B cell (primary cell): ENCODE measurements around the gene FHIP1B. TPM values are rescaled to one million over a fixed set of nuclear protein-coding genes. Genes with fewer than 3 reads are reported as not detected.

Experiments
- ATAC-seq: fragments of 200-7000 bp; cut with Tn5 transposase; one replicate; pipeline ENCODE4 v1.10.0; 2021; ENCODE audit warnings: low read depth, mild to moderate bottlenecking, moderate number of reproducible peaks, moderate library complexity
- CTCF ChIA-PET: fragments of 350-600 bp; sonication (Branson Sonifier 250); formaldehyde crosslinking; loops from one replicate; lab custom pipeline; 2021; ENCODE audit warnings: antibody characterized with exemption, inconsistent platforms; lab: Charles Lee
- POLR2A ChIA-PET: fragments of 350-600 bp; sonication (Branson Sonifier 250); formaldehyde crosslinking; loops from one replicate; lab custom pipeline; 2021; ENCODE audit warnings: antibody characterized with exemption; lab: Charles Lee
- DNase-seq: peaks from one replicate; pipeline ENCODE4 v3.0.0; 2013
- H2AFZ ChIP-seq: 2 replicates; pipeline ENCODE4 v1.6.1; 2012; ENCODE audit warnings: mild to moderate bottlenecking, low read depth, low read length; ENCODE audit not compliant: insufficient read depth, poor library complexity, severe bottlenecking
- H3K27ac ChIP-seq, 2 donors: 1 replicate in 1 of 2; 2 replicates in 1 of 2; pipeline ENCODE4 v1.5.1; 2012 to 2013; ENCODE audit warnings: low read length in 2 of 2, mild to moderate bottlenecking in 2 of 2, moderate library complexity in 1 of 2
- H3K27me3 ChIP-seq, 4 experiments: fragments of 200-600 bp in 1 of 4; sonication (generic) in 1 of 4; replicated peaks in 1 of 4; 1 replicate in 2 of 4; 2 replicates in 2 of 4; pipeline versions ENCODE4 v1.6.1 to v1.7.0; 2013 to 2016; ENCODE audit warnings: low read length in 3 of 4, mild to moderate bottlenecking in 2 of 4, mixed read lengths in 1 of 4, moderate library complexity in 1 of 4; ENCODE audit not compliant: insufficient read depth in 4 of 4, control insufficient read depth in 3 of 4; ENCODE audit errors: control extremely low read depth in 1 of 4
- H3K36me3 ChIP-seq, 2 experiments: replicated peaks in 1 of 2; 1 replicate in 1 of 2; 2 replicates in 1 of 2; pipeline versions ENCODE4 v1.6.1 to v1.7.1; 2013; ENCODE audit warnings: low read length in 1 of 2; ENCODE audit not compliant: insufficient read depth in 2 of 2, control insufficient read depth in 1 of 2; ENCODE audit errors: control extremely low read depth in 1 of 2, extremely low read depth in 1 of 2
- H3K4me1 ChIP-seq, 2 donors: fragments of 200-600 bp in 1 of 2; sonication (generic) in 1 of 2; 1 replicate in 1 of 2; 2 replicates in 1 of 2; pipeline versions ENCODE4 v1.5.1 to v1.6.1; 2013 to 2017; ENCODE audit warnings: low read length in 2 of 2; ENCODE audit not compliant: control insufficient read depth in 2 of 2, insufficient read depth in 2 of 2
- H3K4me2 ChIP-seq: replicated peaks from 2 replicates; pipeline ENCODE3; 2012; ENCODE audit warnings: mild to moderate bottlenecking, low read depth, low read length; ENCODE audit not compliant: poor library complexity, severe bottlenecking
- H3K4me3 ChIP-seq, 5 experiments: fragments of 200-600 bp in 1 of 5; sonication (generic) in 1 of 5; 1 replicate in 3 of 5; 2 replicates in 2 of 5; pipeline versions ENCODE4 v1.5.1 to v1.7.0; 2011 to 2016; ENCODE audit warnings: low read length in 4 of 5, mild to moderate bottlenecking in 4 of 5, low read depth in 2 of 5, control low read depth in 1 of 5, moderate library complexity in 1 of 5; ENCODE audit not compliant: insufficient read depth in 1 of 5; ENCODE audit errors: control extremely low read depth in 1 of 5, extremely low read depth in 1 of 5
- H3K79me2 ChIP-seq: fragments of 200-600 bp; sonication (generic); one replicate; pipeline ENCODE4 v1.6.0; 2016; ENCODE audit warnings: low read length; ENCODE audit not compliant: control insufficient read depth, insufficient read depth
- H3K9ac ChIP-seq: fragments of 200-600 bp; sonication (generic); 2 replicates; pipeline ENCODE4 v1.6.1; 2017; ENCODE audit warnings: mild to moderate bottlenecking, low read length, moderate library complexity
- H3K9me3 ChIP-seq, 3 donors: one replicate each; pipeline versions ENCODE4 v1.6.1 to v1.7.1; 2013; ENCODE audit warnings: low read length in 2 of 3; ENCODE audit not compliant: control insufficient read depth in 2 of 3, insufficient read depth in 1 of 3; ENCODE audit errors: control extremely low read depth in 1 of 3
- H4K20me1 ChIP-seq: 2 replicates; pipeline ENCODE4 v1.6.0; 2012; ENCODE audit warnings: mild to moderate bottlenecking, low read length; ENCODE audit not compliant: insufficient read depth, control insufficient read depth, poor library complexity, severe bottlenecking
- H3K27ac Mint-ChIP-seq: one replicate; pipeline ENCODE4 v1.8.0; 2021; ENCODE audit warnings: mixed read lengths
- H3K27me3 Mint-ChIP-seq: one replicate; pipeline ENCODE4 v1.8.0; 2021; ENCODE audit warnings: mixed read lengths
- H3K4me1 Mint-ChIP-seq: one replicate; pipeline ENCODE4 v1.8.0; 2021; ENCODE audit warnings: mixed read lengths
- H3K4me3 Mint-ChIP-seq: one replicate; pipeline ENCODE4 v1.8.0; 2021; ENCODE audit warnings: mixed read lengths
- H3K9me3 Mint-ChIP-seq: one replicate; pipeline ENCODE4 v1.8.0; 2022; ENCODE audit warnings: mixed read lengths; ENCODE audit not compliant: insufficient read depth
- EZH2 ChIP-seq: IDR thresholded peaks from 2 replicates; pipeline ENCODE4 v1.6.1; 2012; ENCODE audit warnings: borderline replicate concordance, low read depth, mild to moderate bottlenecking, moderate library complexity, low read length; ENCODE audit not compliant: insufficient read depth, poor library complexity, severe bottlenecking
- WGBS: methylation state at CpG from one replicate; pipeline ENCODE4 v1.1.5; 2013; ENCODE audit warnings: missing lambda C conversion rate; ENCODE audit not compliant: insufficient coverage; 5-methylcytosine and 5-hydroxymethylcytosine counted together
- intact Hi-C: fragments of 100-400 bp; cut with micrococcal nuclease; formaldehyde crosslinking; loops from one replicate; pipeline ENCODE4 v1.10.0; 2022
- polyA plus RNA-seq: library from polyadenylated mRNA; depleted of rRNA; stranded (reverse); fragments of >200 nt; gene quantifications from 2 replicates; pipeline ENCODE4 v1.2.3, GENCODE V29; 2012
- total RNA-seq, 2 donors: library from RNA; stranded (reverse); fragments of 120-200 nt in 1 of 2; gene quantifications; 1 replicate in 1 of 2; 2 replicates in 1 of 2; pipeline versions ENCODE4 v1.2.3 to v1.2.4, GENCODE V29; 2013 to 2022
- TF ChIP-seq, protein P1 (sequence below): fragments of 200-600 bp; IDR thresholded peaks from one replicate; pipeline ENCODE4 v1.8.0; 2022; ENCODE audit warnings: antibody characterized with exemption, mild to moderate bottlenecking

Gene FHIP1B
- total and polyA plus RNA-seq, 2 donors (not counting 1 experiment from before 2014, with no cell fraction given): 37.1 to 44.1 TPM

DNA sequence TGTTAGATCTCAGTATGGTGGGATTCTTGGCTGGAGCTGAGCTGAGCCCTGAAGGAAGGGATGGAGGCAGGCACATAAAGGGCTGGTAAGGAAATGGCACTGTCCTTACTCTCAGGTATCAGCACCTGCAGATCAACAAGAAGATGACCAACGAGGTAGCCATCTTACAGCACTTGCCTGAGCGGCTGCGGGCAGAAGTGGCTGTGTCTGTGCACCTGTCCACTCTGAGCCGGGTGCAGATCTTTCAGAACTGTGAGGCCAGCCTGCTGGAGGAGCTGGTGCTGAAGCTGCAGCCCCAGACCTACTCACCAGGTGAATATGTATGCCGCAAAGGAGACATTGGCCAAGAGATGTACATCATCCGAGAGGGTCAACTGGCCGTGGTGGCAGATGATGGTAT lies 6.9 kb upstream of the FHIP1B start:
- peaks cover 0 to 21% (median 4%) of the 10 kb centered on the region in 4 experiments for H3K27me3 ChIP-seq
- ChIA-PET POLR2A (no interaction called here), CTCF (no interaction called here)
- no peak overlapping the region for H3K4me3 ChIP-seq
- H3K36me3 ChIP-seq: no peaks in the 10 kb centered on the region
- Mint-ChIP-seq H3K4me1 (no peaks in the 10 kb centered on the region), H3K27me3 (peaks cover 35% of the 10 kb centered on the region), H3K9me3 (no peaks in the 10 kb centered on the region), H3K4me3 (no peak overlapping the region), H3K27ac (no peak overlapping the region)
- no peak for ATAC-seq
- H2AFZ ChIP-seq: no peak overlapping the region
- intact Hi-C loops: no loop called here
- H4K20me1 ChIP-seq: no peaks in the 10 kb centered on the region
- H3K79me2 ChIP-seq: no peaks in the 10 kb centered on the region
- TF ChIP-seq EZH2: no peak
- TF ChIP-seq, protein P1, sequence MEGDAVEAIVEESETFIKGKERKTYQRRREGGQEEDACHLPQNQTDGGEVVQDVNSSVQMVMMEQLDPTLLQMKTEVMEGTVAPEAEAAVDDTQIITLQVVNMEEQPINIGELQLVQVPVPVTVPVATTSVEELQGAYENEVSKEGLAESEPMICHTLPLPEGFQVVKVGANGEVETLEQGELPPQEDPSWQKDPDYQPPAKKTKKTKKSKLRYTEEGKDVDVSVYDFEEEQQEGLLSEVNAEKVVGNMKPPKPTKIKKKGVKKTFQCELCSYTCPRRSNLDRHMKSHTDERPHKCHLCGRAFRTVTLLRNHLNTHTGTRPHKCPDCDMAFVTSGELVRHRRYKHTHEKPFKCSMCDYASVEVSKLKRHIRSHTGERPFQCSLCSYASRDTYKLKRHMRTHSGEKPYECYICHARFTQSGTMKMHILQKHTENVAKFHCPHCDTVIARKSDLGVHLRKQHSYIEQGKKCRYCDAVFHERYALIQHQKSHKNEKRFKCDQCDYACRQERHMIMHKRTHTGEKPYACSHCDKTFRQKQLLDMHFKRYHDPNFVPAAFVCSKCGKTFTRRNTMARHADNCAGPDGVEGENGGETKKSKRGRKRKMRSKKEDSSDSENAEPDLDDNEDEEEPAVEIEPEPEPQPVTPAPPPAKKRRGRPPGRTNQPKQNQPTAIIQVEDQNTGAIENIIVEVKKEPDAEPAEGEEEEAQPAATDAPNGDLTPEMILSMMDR: no peak
- DNase-seq: no peak
- no peak overlapping the region for H3K4me2 ChIP-seq
- WGBS: 93% methylated on average over 7 of the region's 7 CpGs
- no peaks in the 10 kb centered on the region for H3K4me1 ChIP-seq
- no peak overlapping the region for H3K9ac ChIP-seq
- H3K27ac ChIP-seq: no peak overlapping the region
- no peaks in the 10 kb centered on the region for H3K9me3 ChIP-seq

- 0% methylated on average over 1 of the region's 1 CpG for WGBS
- no peak overlapping the region for H3K4me3 Mint-ChIP-seq
- Histone ChIP-seq H3K9ac (no peak overlapping the region), H2AFZ (no peak overlapping the region), H3K4me3 (no peak overlapping the region), H3K79me2 (no peaks in the 10 kb centered on the region), H3K9me3 (no peaks in the 10 kb centered on the region), H4K20me1 (no peaks in the 10 kb centered on the region), H3K36me3 (no peaks in the 10 kb centered on the region), H3K27me3 (peaks cover 0 to 21% (median 4%) of the 10 kb centered on the region in 4 experiments), H3K27ac (no peak overlapping the region), H3K4me2 (no peak overlapping the region), H3K4me1 (no peaks in the 10 kb centered on the region)
- H3K27me3 Mint-ChIP-seq: peaks cover 35% of the 10 kb centered on the region
- no peak overlapping the region for H3K27ac Mint-ChIP-seq
- H3K4me1 Mint-ChIP-seq: no peaks in the 10 kb centered on the region
- CTCF ChIA-PET: no interaction called here
- intact Hi-C loops: no loop called here
- TF ChIP-seq, protein P1: no peak
- no peak for TF ChIP-seq EZH2
- no peak for DNase-seq
- ATAC-seq: no peak
- POLR2A ChIA-PET: no interaction called here
- no peaks in the 10 kb centered on the region for H3K9me3 Mint-ChIP-seq
Observed at GRCh38 chr11:6240781-6241180, 6.3 kb upstream of the FHIP1B start.
